HepG2 (cell line): ENCODE measurements around the gene MYO9A. TPM values are rescaled to one million over a fixed set of nuclear protein-coding genes. Genes with fewer than 3 reads are reported as not detected.

Experiments used
- ATAC-seq: fragments of 200-7000 bp; cut with Tn5 transposase; 3 replicates; pipeline ENCODE4 v1.9.1; 2020; ENCODE audit warnings: mild to moderate bottlenecking, moderate library complexity
- BruUV-seq: library from RNA; stranded (reverse); fragments of 400-500 nt; replicated peaks from 2 replicates; lab custom pipeline; 2021; lab: Mats Ljungman, UMichigan
- CTCF ChIA-PET: fragments of 300-600 bp; formaldehyde crosslinking; extraction: SDS; loops from one replicate; lab custom pipeline; 2021; ENCODE audit warnings: low total read pairs, inconsistent platforms, low intra/inter-chr PET ratio; lab: Yijun Ruan, JAX
- POLR2A ChIA-PET: fragments of 350-600 bp; sonication (Branson Sonifier 250); formaldehyde crosslinking; loops from one replicate; lab custom pipeline; 2020; ENCODE audit warnings: antibody characterized with exemption, inconsistent platforms; lab: Yijun Ruan, JAX
- DNase-seq: peaks from one replicate; pipeline ENCODE4 v3.0.0-alpha.2; 2015; ENCODE audit warnings: low spot score
- FAIRE-seq: peaks from 3 replicates; lab custom pipeline; 2011; peaks lifted over from hg19 to GRCh38; lab: Jason Lieb, UNC
- H2AFZ ChIP-seq: one replicate; pipeline ENCODE4 v1.6.1; 2011; ENCODE audit warnings: low read length, inconsistent platforms
- H3K27ac ChIP-seq: fragments of 300-600 bp; 3 replicates; pipeline ENCODE4 v1.8.0; 2011; ENCODE audit warnings: mixed run types, mild to moderate bottlenecking, mixed read lengths, low read length, inconsistent platforms; ENCODE audit not compliant: insufficient read depth; ENCODE audit errors: extremely low read length
- H3K27me3 ChIP-seq, 2 experiments: fragments of 200-600 bp in 1 of 2; 2 replicates in 1 of 2; 3 replicates in 1 of 2; pipeline versions ENCODE4 v1.6.0 to v1.8.0; 2011; ENCODE audit warnings: low read length in 2 of 2, mild to moderate bottlenecking in 2 of 2, moderate library complexity in 2 of 2, inconsistent platforms in 1 of 2; ENCODE audit not compliant: insufficient read depth in 2 of 2, control insufficient read depth in 1 of 2
- H3K36me3 ChIP-seq, 2 experiments: fragments of 200-600 bp in 1 of 2; replicated peaks in 1 of 2; 2 replicates in 1 of 2; 3 replicates in 1 of 2; pipeline versions ENCODE4 v1.5.1 to v1.8.0; 2011; ENCODE audit warnings: low read length in 2 of 2, inconsistent platforms in 1 of 2; ENCODE audit not compliant: insufficient read depth in 2 of 2, control insufficient read depth in 1 of 2
- H3K4me1 ChIP-seq: 2 replicates; pipeline ENCODE4 v1.5.1; 2012; ENCODE audit warnings: low read length, inconsistent platforms; ENCODE audit not compliant: insufficient read depth
- H3K4me2 ChIP-seq: 2 replicates; pipeline ENCODE4 v1.6.0; 2011; ENCODE audit warnings: low read depth, low read length, inconsistent platforms
- H3K4me3 ChIP-seq, 3 experiments: fragments of 200-600 bp in 1 of 3; sonication (generic), shearing (Covaris generic) in 1 of 3; replicated peaks in 1 of 3; 2 replicates each; pipeline ENCODE4 v1.5.1; 2011 to 2016; ENCODE audit warnings: low read length in 3 of 3, inconsistent platforms in 2 of 3, low read depth in 2 of 3, mild to moderate bottlenecking in 2 of 3, control low read depth in 1 of 3, mixed read lengths in 1 of 3; ENCODE audit not compliant: insufficient read depth in 1 of 3
- H3K79me2 ChIP-seq: one replicate; pipeline ENCODE4 v1.6.1; 2011; ENCODE audit warnings: low read length, inconsistent platforms; ENCODE audit not compliant: insufficient read depth
- H3K9ac ChIP-seq: 2 replicates; pipeline ENCODE4 v1.6.0; 2011; ENCODE audit warnings: mild to moderate bottlenecking, low read depth, low read length, inconsistent platforms; ENCODE audit not compliant: insufficient read depth
- H3K9me3 ChIP-seq: 2 replicates; pipeline ENCODE4 v1.5.1; 2012; ENCODE audit warnings: mild to moderate bottlenecking, low read length
- H4K20me1 ChIP-seq: 2 replicates; pipeline ENCODE4 v1.6.0; 2011; ENCODE audit warnings: inconsistent platforms, mild to moderate bottlenecking, low read length, moderate library complexity; ENCODE audit not compliant: insufficient read depth
- ATF7-NPFF ChIP-seq: sonication (generic); formaldehyde crosslinking; IDR thresholded peaks from 2 replicates; pipeline ENCODE4 v1.8.1; 2023; ENCODE audit warnings: mild to moderate bottlenecking, low read depth, missing genetic modification reagents, moderate library complexity
- HNF4A ChIP-seq: sonication (generic); formaldehyde crosslinking; IDR thresholded peaks from 2 replicates; pipeline ENCODE4 v1.4.0; 2020; ENCODE audit warnings: missing genetic modification reagents
- PRMT3 ChIP-seq: sonication (generic); formaldehyde crosslinking; IDR thresholded peaks from 2 replicates; pipeline ENCODE4 v1.8.1; 2022; ENCODE audit warnings: low read depth, mild to moderate bottlenecking, moderate library complexity, missing genetic modification reagents, borderline replicate concordance
- SMAD1 ChIP-seq: sonication (generic); formaldehyde crosslinking; IDR thresholded peaks from 2 replicates; pipeline ENCODE4 v1.4.0; 2020; ENCODE audit warnings: missing genetic modification reagents, low read depth, mild to moderate bottlenecking, borderline replicate concordance
- SOX13 ChIP-seq, 3 experiments: fragments of 450-650 bp in 1 of 3; sonication (generic) in 1 of 3; formaldehyde crosslinking in 1 of 3; IDR thresholded peaks in 2 of 3; conservative IDR thresholded peaks in 1 of 3; 2 replicates each; pipeline versions ENCODE4 v1.5.0 to v1.6.1; 2016 to 2020; ENCODE audit warnings: antibody characterized with exemption in 1 of 3, mild to moderate bottlenecking in 1 of 3, missing compliant biosample characterization in 1 of 3, missing genetic modification reagents in 1 of 3, moderate library complexity in 1 of 3
- SOX5 ChIP-seq: IDR thresholded peaks from 2 replicates; pipeline ENCODE4 v1.6.1; 2016; ENCODE audit warnings: borderline replicate concordance
- SP2 ChIP-seq: sonication (generic); formaldehyde crosslinking; IDR thresholded peaks from 2 replicates; pipeline ENCODE4 v1.5.1; 2020; ENCODE audit warnings: mild to moderate bottlenecking, missing genetic modification reagents
- TCF12 ChIP-seq, 2 experiments: fragments of 450-650 bp in 1 of 2; sonication (generic) in 1 of 2; formaldehyde crosslinking in 1 of 2; IDR thresholded peaks; 2 replicates each; pipeline versions ENCODE4 v1.6.1 to v1.8.0; 2017 to 2022; ENCODE audit warnings: antibody characterized with exemption in 1 of 2, mild to moderate bottlenecking in 1 of 2, missing genetic modification reagents in 1 of 2, moderate library complexity in 1 of 2
- ZBTB3 ChIP-seq: sonication (generic); formaldehyde crosslinking; IDR thresholded peaks from 2 replicates; pipeline ENCODE4 v1.4.0; 2020; ENCODE audit warnings: low read depth, mild to moderate bottlenecking, moderate library complexity, missing genetic modification reagents, borderline replicate concordance
- ZFY ChIP-seq: sonication (generic); formaldehyde crosslinking; IDR thresholded peaks from 2 replicates; pipeline ENCODE4 v1.4.0; 2020; ENCODE audit warnings: missing genetic modification reagents
- ZNF17 ChIP-seq: sonication (generic); formaldehyde crosslinking; IDR thresholded peaks from 2 replicates; pipeline ENCODE4 v1.5.0; 2020; ENCODE audit warnings: mild to moderate bottlenecking, missing genetic modification reagents
- ZNF235 ChIP-seq: sonication (generic); formaldehyde crosslinking; IDR thresholded peaks from 2 replicates; pipeline ENCODE4 v1.8.1; 2023; ENCODE audit warnings: mild to moderate bottlenecking, missing genetic modification reagents, borderline replicate concordance
- ZNF337 ChIP-seq: sonication (generic); formaldehyde crosslinking; IDR thresholded peaks from 2 replicates; pipeline ENCODE4 v1.5.1; 2020; ENCODE audit warnings: missing genetic modification reagents, low read depth, mild to moderate bottlenecking, borderline replicate concordance
- ZNF780A ChIP-seq: sonication (generic); formaldehyde crosslinking; IDR thresholded peaks from 2 replicates; pipeline ENCODE4 v1.8.0; 2022; ENCODE audit warnings: mild to moderate bottlenecking, missing genetic modification reagents, moderate library complexity
- WGBS: methylation state at CpG from one replicate; pipeline ENCODE4 v1.1.6; 2017; ENCODE audit warnings: low lambda C conversion rate; 5-methylcytosine and 5-hydroxymethylcytosine counted together
- in situ Hi-C: cut with HindIII; loops from 2 replicates; pipeline ENCODE4 v1.10.0; 2017; ENCODE audit warnings: low pct_unique_long_range_greater_than_20kb; ENCODE audit not compliant: extremely low pct_ligation_motif_present
- intact Hi-C: fragments of 100-400 bp; cut with micrococcal nuclease; formaldehyde crosslinking; loops from one replicate; pipeline ENCODE4 v1.10.0; 2022; ENCODE audit not compliant: unreplicated experiment
- polyA plus RNA-seq, 8 experiments: library from polyadenylated mRNA; depleted of rRNA in 3 of 8; stranded (reverse) in 7 of 8; unstranded in 1 of 8; fragments of >200 nt; fragmentation: Illumina TruSeq in 4 of 8; extraction: Trizol in 4 of 8; gene quantifications; 2 replicates each; pipeline versions ENCODE4 v1.2.1 to v1.2.3, GENCODE V29; 2011 to 2016; ENCODE audit warnings: low read depth in 4 of 8, missing spikeins in 1 of 8, mixed read lengths in 1 of 8; ENCODE audit not compliant: insufficient read depth in 1 of 8
- total RNA-seq, 5 experiments: library from RNA; depleted of rRNA; stranded (reverse); fragments of >200 nt; fragmentation: Illumina TruSeq; extraction: Trizol; gene quantifications; 2 replicates each; pipeline ENCODE4 v1.2.3, GENCODE V29; 2016; ENCODE audit warnings: low read depth in 1 of 5
- TF ChIP-seq, protein P1 (sequence below): IDR thresholded peaks from 2 replicates; pipeline ENCODE4 v1.6.1; 2016; ENCODE audit warnings: low read depth
- TF ChIP-seq, protein P2 (sequence below): sonication (generic); formaldehyde crosslinking; IDR thresholded peaks from 2 replicates; pipeline ENCODE4 v1.4.0; 2020; ENCODE audit warnings: missing genetic modification reagents
- TF ChIP-seq, protein P3 (sequence below): sonication (generic); formaldehyde crosslinking; IDR thresholded peaks from 2 replicates; pipeline ENCODE4 v1.5.0; 2020; ENCODE audit warnings: missing genetic modification reagents, mild to moderate bottlenecking, borderline replicate concordance

The MYO9A gene
- total and polyA plus RNA-seq, 2 of the 13 experiments (the other 11 are each of a cell fraction or from before 2014, with no cell fraction given) = 4.8 to 15.3 TPM

DNA sequence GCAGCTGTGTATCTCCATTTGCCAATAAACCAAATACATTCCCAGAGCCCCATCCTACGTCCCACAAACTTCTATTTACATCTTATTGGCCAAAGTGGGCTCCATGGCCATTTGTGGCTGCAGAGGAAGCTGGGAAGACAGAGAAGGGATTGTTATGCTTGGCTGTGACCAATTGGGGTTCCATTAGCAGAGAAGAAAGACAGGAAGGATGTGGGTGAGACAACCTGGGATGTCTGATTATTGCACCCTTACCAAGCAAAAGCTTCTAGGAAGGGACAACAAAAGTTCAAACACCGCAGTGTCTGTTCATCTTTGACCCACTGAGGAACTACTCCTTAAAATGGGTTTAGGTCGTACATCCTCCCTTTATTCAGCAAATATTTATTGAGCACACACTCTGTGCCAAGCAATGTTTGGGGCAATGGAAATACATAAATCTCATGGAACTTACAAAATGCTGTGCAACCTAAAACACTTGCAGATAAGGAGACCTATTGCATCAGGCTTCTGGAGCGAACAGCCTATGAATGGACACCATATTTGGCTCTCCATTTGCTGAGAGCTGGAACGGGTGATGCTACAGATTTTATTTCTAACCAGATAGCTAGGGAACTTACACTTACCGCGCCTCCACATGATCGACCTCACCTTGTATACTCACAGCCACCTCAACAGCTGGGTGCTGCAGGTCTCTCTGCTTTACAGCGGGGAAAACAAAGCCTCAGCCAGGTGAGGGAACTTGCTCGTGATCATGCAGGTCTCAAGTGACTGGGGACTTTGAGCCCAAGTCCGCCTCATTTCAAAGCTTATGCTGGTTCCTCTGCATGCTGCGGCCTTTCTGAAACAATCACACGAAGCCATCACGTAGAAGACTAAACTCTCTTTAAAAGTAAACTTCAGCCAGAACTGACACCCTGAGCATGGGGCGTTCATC, 329.0 kb downstream of the MYO9A start:
- Histone ChIP-seq H3K27ac (no peak overlapping the region), H2AFZ (no peak overlapping the region), H4K20me1 (no peaks in the 10 kb centered on the region), H3K79me2 (no peaks in the 10 kb centered on the region), H3K36me3 (no peaks in the 10 kb centered on the region), H3K4me2 (peak overlapping the region; percentile 4; the same call in 1 of the 2 replicates), H3K9ac (no peak overlapping the region), H3K9me3 (no peaks in the 10 kb centered on the region), H3K27me3 (peaks cover 0 to 18% of the 10 kb centered on the region in 2 experiments; a peak in 3 of 5 replicates), H3K4me1 (peaks cover 11% of the 10 kb centered on the region; the same call in 1 of the 2 replicates), H3K4me3 (no peak overlapping the region)
- ChIA-PET POLR2A (no interaction called here), CTCF (no interaction called here)
- no peak for DNase-seq
- in situ Hi-C loops (no loop called here), intact Hi-C loops (no loop called here)
- BruUV-seq = no TSS peak
- FAIRE-seq = no peak
- ATAC-seq = no peak
- 26% methylated on average over 15 of the region's 15 CpGs for WGBS
- TF ChIP-seq SOX5 = peak; percentile 17; the same call in 1 of the 2 replicates
- TF ChIP-seq ZNF17 (CRISPR knock-in tag) = no peak
- TF ChIP-seq SMAD1 (CRISPR knock-in tag) = no peak
- TF ChIP-seq SOX13 (IDR thresholded peaks at IDR 0.05) = no peak
- TF ChIP-seq SOX13 (CRISPR knock-in tag; conservative IDR thresholded peaks at IDR 0.05 in 1 of 2, IDR thresholded peaks at IDR 0.05 in 1 of 2) = 0 out of 4 replicates have a peak, but pooled peaks of 1 of the 2 experiments have one; percentile 17
- TF ChIP-seq, protein P1, sequence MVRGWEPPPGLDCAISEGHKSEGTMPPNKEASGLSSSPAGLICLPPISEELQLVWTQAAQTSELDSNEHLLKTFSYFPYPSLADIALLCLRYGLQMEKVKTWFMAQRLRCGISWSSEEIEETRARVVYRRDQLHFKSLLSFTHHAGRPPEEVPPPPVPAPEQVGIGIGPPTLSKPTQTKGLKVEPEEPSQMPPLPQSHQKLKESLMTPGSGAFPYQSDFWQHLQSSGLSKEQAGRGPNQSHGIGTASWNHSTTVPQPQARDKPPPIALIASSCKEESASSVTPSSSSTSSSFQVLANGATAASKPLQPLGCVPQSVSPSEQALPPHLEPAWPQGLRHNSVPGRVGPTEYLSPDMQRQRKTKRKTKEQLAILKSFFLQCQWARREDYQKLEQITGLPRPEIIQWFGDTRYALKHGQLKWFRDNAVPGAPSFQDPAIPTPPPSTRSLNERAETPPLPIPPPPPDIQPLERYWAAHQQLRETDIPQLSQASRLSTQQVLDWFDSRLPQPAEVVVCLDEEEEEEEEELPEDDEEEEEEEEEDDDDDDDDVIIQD (CRISPR knock-in tag) = no peak
- TF ChIP-seq ZFY (CRISPR knock-in tag) = no peak
- TF ChIP-seq ZNF235 = no peak
- TF ChIP-seq ZNF337 (CRISPR knock-in tag) = no peak
- no peak for TF ChIP-seq TCF12 (IDR thresholded peaks at IDR 0.05)
- TF ChIP-seq TCF12 (CRISPR knock-in tag; IDR thresholded peaks at IDR 0.05) = no peak
- no peak for TF ChIP-seq ATF7-NPFF
- TF ChIP-seq ZBTB3 (CRISPR knock-in tag) = no peak
- TF ChIP-seq, protein P2, sequence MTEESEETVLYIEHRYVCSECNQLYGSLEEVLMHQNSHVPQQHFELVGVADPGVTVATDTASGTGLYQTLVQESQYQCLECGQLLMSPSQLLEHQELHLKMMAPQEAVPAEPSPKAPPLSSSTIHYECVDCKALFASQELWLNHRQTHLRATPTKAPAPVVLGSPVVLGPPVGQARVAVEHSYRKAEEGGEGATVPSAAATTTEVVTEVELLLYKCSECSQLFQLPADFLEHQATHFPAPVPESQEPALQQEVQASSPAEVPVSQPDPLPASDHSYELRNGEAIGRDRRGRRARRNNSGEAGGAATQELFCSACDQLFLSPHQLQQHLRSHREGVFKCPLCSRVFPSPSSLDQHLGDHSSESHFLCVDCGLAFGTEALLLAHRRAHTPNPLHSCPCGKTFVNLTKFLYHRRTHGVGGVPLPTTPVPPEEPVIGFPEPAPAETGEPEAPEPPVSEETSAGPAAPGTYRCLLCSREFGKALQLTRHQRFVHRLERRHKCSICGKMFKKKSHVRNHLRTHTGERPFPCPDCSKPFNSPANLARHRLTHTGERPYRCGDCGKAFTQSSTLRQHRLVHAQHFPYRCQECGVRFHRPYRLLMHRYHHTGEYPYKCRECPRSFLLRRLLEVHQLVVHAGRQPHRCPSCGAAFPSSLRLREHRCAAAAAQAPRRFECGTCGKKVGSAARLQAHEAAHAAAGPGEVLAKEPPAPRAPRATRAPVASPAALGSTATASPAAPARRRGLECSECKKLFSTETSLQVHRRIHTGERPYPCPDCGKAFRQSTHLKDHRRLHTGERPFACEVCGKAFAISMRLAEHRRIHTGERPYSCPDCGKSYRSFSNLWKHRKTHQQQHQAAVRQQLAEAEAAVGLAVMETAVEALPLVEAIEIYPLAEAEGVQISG (CRISPR knock-in tag) = no peak
- TF ChIP-seq, protein P3, sequence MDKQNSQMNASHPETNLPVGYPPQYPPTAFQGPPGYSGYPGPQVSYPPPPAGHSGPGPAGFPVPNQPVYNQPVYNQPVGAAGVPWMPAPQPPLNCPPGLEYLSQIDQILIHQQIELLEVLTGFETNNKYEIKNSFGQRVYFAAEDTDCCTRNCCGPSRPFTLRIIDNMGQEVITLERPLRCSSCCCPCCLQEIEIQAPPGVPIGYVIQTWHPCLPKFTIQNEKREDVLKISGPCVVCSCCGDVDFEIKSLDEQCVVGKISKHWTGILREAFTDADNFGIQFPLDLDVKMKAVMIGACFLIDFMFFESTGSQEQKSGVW (CRISPR knock-in tag) = no peak
- TF ChIP-seq SP2 (CRISPR knock-in tag) = no peak
- no peak for TF ChIP-seq PRMT3
- TF ChIP-seq ZNF780A (CRISPR knock-in tag) = no peak
- peak; percentile 20; the same call in 1 of the 2 replicates for TF ChIP-seq HNF4A (CRISPR knock-in tag)
